IMR-90 (cell line): ENCODE data around the gene CDH13. TPM values are rescaled to one million over a fixed set of nuclear protein-coding genes. Genes with fewer than 3 reads are reported as not detected.

Source experiments
- ATAC-seq: fragments of 200-7000 bp; cut with Tn5 transposase; 2 replicates; pipeline ENCODE4 v1.9.1; 2020; ENCODE audit warnings: low read depth, mild to moderate bottlenecking, moderate library complexity
- BruUV-seq: library from RNA; stranded (reverse); fragments of 400-500 nt; replicated peaks from 2 replicates; lab custom pipeline; 2021; lab: Mats Ljungman, UMichigan
- CTCF ChIA-PET: fragments of 300-600 bp; formaldehyde crosslinking; extraction: SDS; loops from one replicate; lab custom pipeline; 2021; ENCODE audit warnings: antibody characterized with exemption; lab: Yijun Ruan, JAX
- POLR2A ChIA-PET: fragments of 300-600 bp; sonication (Branson Sonifier 250); formaldehyde crosslinking; loops from one replicate; lab custom pipeline; 2022; ENCODE audit warnings: antibody characterized with exemption; ENCODE audit not compliant: unreplicated experiment; lab: Charles Lee
- DNase-seq: peaks from one replicate; pipeline ENCODE4 v3.0.0; 2013
- H2AFZ ChIP-seq: replicated peaks from 2 replicates; pipeline ENCODE3; 2013; ENCODE audit warnings: low read length, mild to moderate bottlenecking; ENCODE audit not compliant: poor library complexity
- H2AK5ac ChIP-seq: 2 replicates; pipeline ENCODE4 v1.6.1; 2013; ENCODE audit warnings: low read depth, low read length, inconsistent platforms
- H2AK9ac ChIP-seq: replicated peaks from 2 replicates; pipeline ENCODE3; 2013; ENCODE audit warnings: mild to moderate bottlenecking, low read depth, low read length, moderate library complexity; ENCODE audit not compliant: poor library complexity
- H2BK120ac ChIP-seq: 2 replicates; pipeline ENCODE4 v1.6.1; 2013; ENCODE audit warnings: low read depth, low read length, inconsistent platforms
- H2BK15ac ChIP-seq: 3 replicates; pipeline ENCODE4 v1.6.1; 2013; ENCODE audit warnings: low read depth, low read length, inconsistent platforms
- H2BK20ac ChIP-seq: 2 replicates; pipeline ENCODE4 v1.6.1; 2013; ENCODE audit warnings: low read depth, mild to moderate bottlenecking, inconsistent platforms, low read length, moderate library complexity
- H2BK5ac ChIP-seq: 2 replicates; pipeline ENCODE4 v1.6.1; 2013; ENCODE audit warnings: mild to moderate bottlenecking, low read depth, low read length, inconsistent platforms; ENCODE audit not compliant: poor library complexity, severe bottlenecking
- H3K14ac ChIP-seq: replicated peaks from 2 replicates; pipeline ENCODE4 v1.6.1; 2013; ENCODE audit warnings: low read depth, low read length, inconsistent platforms
- H3K18ac ChIP-seq: 2 replicates; pipeline ENCODE4 v1.6.1; 2013; ENCODE audit warnings: low read depth, low read length, control low read depth
- H3K23ac ChIP-seq: 2 replicates; pipeline ENCODE4 v1.6.1; 2013; ENCODE audit warnings: low read depth, low read length, inconsistent platforms
- H3K27ac ChIP-seq: 2 replicates; pipeline ENCODE4 v1.5.1; 2013; ENCODE audit warnings: mild to moderate bottlenecking, control low read depth, low read length; ENCODE audit not compliant: insufficient read depth
- H3K27me3 ChIP-seq: 2 replicates; pipeline ENCODE4 v1.6.1; 2013; ENCODE audit warnings: low read length; ENCODE audit not compliant: control insufficient read depth, insufficient read depth
- H3K36me3 ChIP-seq: 2 replicates; pipeline ENCODE4 v1.6.1; 2013; ENCODE audit warnings: low read length, mixed read lengths; ENCODE audit not compliant: control insufficient read depth, insufficient read depth
- H3K4ac ChIP-seq: 2 replicates; pipeline ENCODE4 v1.6.1; 2013; ENCODE audit warnings: low read depth, low read length, inconsistent platforms
- H3K4me1 ChIP-seq: 2 replicates; pipeline ENCODE4 v1.6.1; 2013; ENCODE audit warnings: low read length, mixed read lengths; ENCODE audit not compliant: control insufficient read depth, insufficient read depth
- H3K4me2 ChIP-seq: 2 replicates; pipeline ENCODE4 v1.6.1; 2013; ENCODE audit warnings: low read depth, mild to moderate bottlenecking, control low read depth, low read length, moderate library complexity
- H3K4me3 ChIP-seq: 2 replicates; pipeline ENCODE4 v1.5.1; 2013; ENCODE audit warnings: low read depth, mild to moderate bottlenecking, control low read depth, low read length, moderate library complexity; ENCODE audit not compliant: insufficient read depth
- H3K56ac ChIP-seq: 2 replicates; pipeline ENCODE4 v1.6.1; 2013; ENCODE audit warnings: low read length, inconsistent platforms; ENCODE audit not compliant: insufficient read depth; ENCODE audit errors: extremely low read depth
- H3K79me1 ChIP-seq, 2 experiments: 2 replicates each; pipeline ENCODE4 v1.6.1; 2013; ENCODE audit warnings: low read length in 2 of 2, inconsistent platforms in 1 of 2, low read depth in 1 of 2
- H3K9ac ChIP-seq: 2 replicates; pipeline ENCODE4 v1.6.1; 2013; ENCODE audit warnings: low read depth, low read length, control low read depth
- H3K9me1 ChIP-seq: 2 replicates; pipeline ENCODE4 v1.6.1; 2013; ENCODE audit warnings: low read length, inconsistent platforms; ENCODE audit not compliant: insufficient read depth
- H3K9me3 ChIP-seq: 2 replicates; pipeline ENCODE4 v1.6.1; 2013; ENCODE audit warnings: low read length; ENCODE audit not compliant: control insufficient read depth, insufficient read depth
- H4K20me1 ChIP-seq: 2 replicates; pipeline ENCODE4 v1.6.1; 2013; ENCODE audit warnings: low read length, inconsistent platforms; ENCODE audit not compliant: insufficient read depth
- H4K5ac ChIP-seq: 2 replicates; pipeline ENCODE4 v1.6.1; 2013; ENCODE audit warnings: mild to moderate bottlenecking, low read depth, low read length, control low read depth
- H4K8ac ChIP-seq, 2 experiments: 2 replicates each; pipeline ENCODE4 v1.6.1; 2013; ENCODE audit warnings: low read depth in 2 of 2, low read length in 2 of 2, control low read depth in 1 of 2, inconsistent platforms in 1 of 2
- H4K91ac ChIP-seq: 2 replicates; pipeline ENCODE4 v1.6.1; 2013; ENCODE audit warnings: low read depth, low read length, inconsistent platforms; ENCODE audit not compliant: insufficient read depth
- BHLHE40 ChIP-seq: fragments of 150-350 bp; IDR thresholded peaks from 2 replicates; pipeline ENCODE4 v1.6.1; 2016; ENCODE audit warnings: mild to moderate bottlenecking, low read depth, low read length
- CEBPB ChIP-seq: IDR thresholded peaks from 2 replicates; pipeline ENCODE4 v1.6.1; 2012; ENCODE audit warnings: low read depth, low read length, improper control_type of control experiment
- CHD1 ChIP-seq: IDR thresholded peaks from 2 replicates; pipeline ENCODE4 v1.6.1; 2012; ENCODE audit warnings: low read depth, low read length, improper control_type of control experiment
- CTCF ChIP-seq: conservative IDR thresholded peaks from 2 replicates; pipeline ENCODE4 v1.5.1; 2012; ENCODE audit warnings: mild to moderate bottlenecking, low read depth, low read length, improper control_type of control experiment
- ELK1 ChIP-seq: fragments of 150-350 bp; IDR thresholded peaks from 2 replicates; pipeline ENCODE4 v1.6.1; 2016; ENCODE audit warnings: low read depth, mild to moderate bottlenecking, low read length, moderate library complexity, borderline replicate concordance
- FOS ChIP-seq: fragments of 150-350 bp; IDR thresholded peaks from 2 replicates; pipeline ENCODE4 v1.6.1; 2016; ENCODE audit warnings: low read depth, low read length
- MAFK ChIP-seq: IDR thresholded peaks from 2 replicates; pipeline ENCODE4 v1.6.1; 2012; ENCODE audit warnings: low read depth, low read length, improper control_type of control experiment
- MAZ ChIP-seq: IDR thresholded peaks from 2 replicates; pipeline ENCODE4 v1.6.1; 2012; ENCODE audit warnings: low read depth, mild to moderate bottlenecking, low read length, improper control_type of control experiment, moderate library complexity, borderline replicate concordance
- MXI1 ChIP-seq: IDR thresholded peaks from 2 replicates; pipeline ENCODE4 v1.6.1; 2012; ENCODE audit warnings: low read depth, mild to moderate bottlenecking, low read length, moderate library complexity, borderline replicate concordance
- NFE2L2 ChIP-seq: fragments of 150-350 bp; IDR thresholded peaks from 2 replicates; pipeline ENCODE4 v1.6.1; 2016; ENCODE audit warnings: low read depth, mild to moderate bottlenecking, low read length
- POLR2A ChIP-seq: IDR thresholded peaks from 2 replicates; pipeline ENCODE4 v1.6.1; 2012; ENCODE audit warnings: mild to moderate bottlenecking, low read depth, low read length
- RAD21 ChIP-seq: IDR thresholded peaks from 2 replicates; pipeline ENCODE4 v1.6.1; 2012; ENCODE audit warnings: low read length, improper control_type of control experiment
- RCOR1 ChIP-seq: IDR thresholded peaks from 2 replicates; pipeline ENCODE4 v1.6.1; 2012; ENCODE audit warnings: mild to moderate bottlenecking, low read length, improper control_type of control experiment; ENCODE audit not compliant: insufficient replicate concordance
- RFX5 ChIP-seq: IDR thresholded peaks from 2 replicates; pipeline ENCODE4 v1.8.0; 2012; ENCODE audit warnings: low read depth, mild to moderate bottlenecking, low read length, moderate library complexity
- SMC3 ChIP-seq: fragments of 150-350 bp; IDR thresholded peaks from 2 replicates; pipeline ENCODE4 v1.6.1; 2016; ENCODE audit warnings: low read depth, mild to moderate bottlenecking, antibody characterized with exemption, low read length, moderate library complexity
- USF2 ChIP-seq: fragments of 150-350 bp; IDR thresholded peaks from 2 replicates; pipeline ENCODE4 v1.6.1; 2017; ENCODE audit warnings: mild to moderate bottlenecking, antibody characterized with exemption, low read length, low read depth
- WGBS, 2 experiments: methylation state at CpG; one replicate each; pipeline versions ENCODE4 v1.1.5 to v1.1.7; 2013; ENCODE audit warnings: missing lambda C conversion rate in 2 of 2; ENCODE audit not compliant: insufficient read length in 1 of 2; ENCODE audit errors: extremely low coverage in 2 of 2; 5-methylcytosine and 5-hydroxymethylcytosine counted together
- dilution Hi-C: fragments of 300-500 bp; cut with HindIII; formaldehyde crosslinking; loops from one replicate; pipeline ENCODE4 v1.14.3; 2018; ENCODE audit warnings: low sequenced_read_pairs; ENCODE audit not compliant: unreplicated experiment
- in situ Hi-C: fragments of 300-500 bp; cut with MboI; formaldehyde crosslinking; loops from 3 replicates; pipeline ENCODE4 v1.14.3; 2019; ENCODE audit warnings: low sequenced_read_pairs, inconsistent platforms, mixed read lengths
- intact Hi-C: fragments of 100-400 bp; cut with micrococcal nuclease; formaldehyde crosslinking; loops from 2 replicates; pipeline ENCODE4 v1.10.0; 2022
- polyA plus RNA-seq, 3 experiments: library from polyadenylated mRNA; depleted of rRNA; stranded (reverse); fragments of >200 nt; gene quantifications; 2 replicates each; pipeline ENCODE4 v1.2.3, GENCODE V29; 2012; ENCODE audit warnings: low replicate concordance in 1 of 3
- total RNA-seq: library from RNA; depleted of rRNA; stranded (reverse); fragments of >200 nt; gene quantifications from 2 replicates; pipeline ENCODE4 v1.2.3, GENCODE V29; 2012

The CDH13 gene
- total and polyA plus RNA-seq, 2 of the 4 experiments (the other 2 are of a cell fraction): 61.6 to 74.7 TPM

GRCh38 chr16:82639263-82639662, 12.5 kb downstream of the CDH13 start:
- intact Hi-C loops: loop anchor here (2.0 to 10.0 kb wide), 3 partner anchors 356 to 496 kb away; no protein-coding TSS in a partner anchor
- CTCF ChIA-PET: interaction anchor here (0.6 to 1.6 kb wide), 5 partner anchors 19 to 736 kb away, joined by 3 to 6 read pairs (median 3); no protein-coding TSS in a partner anchor
- peaks cover 16% of the 10 kb centered on the region for H3K4me1 ChIP-seq

More at GRCh38 chr16:82639263-82639662, 12.5 kb downstream of the CDH13 start:
- 20% methylated on average over 1 of the region's 3 CpGs; no CpG with 5 or more reads in 1 of the 2 experiments for WGBS, 2 experiments
- Histone ChIP-seq H3K23ac (peak overlapping the region; percentile 57), H4K20me1 (no peaks in the 10 kb centered on the region), H3K56ac (no peak overlapping the region; the same call in 1 of the 2 replicates), H2BK120ac (peak overlapping the region; percentile 98), H3K9ac (no peak overlapping the region), H3K79me1 (peaks cover 40 to 92% of the 10 kb centered on the region in 2 experiments), H3K36me3 (no peaks in the 10 kb centered on the region), H2AK9ac (peak overlapping the region; percentile 34), H3K27ac (peak overlapping the region; percentile 39), H3K4ac (peak overlapping the region; percentile 94), H4K5ac (no peak overlapping the region), H4K8ac (peak overlapping the region; percentile 92 to 94), H3K9me1 (peaks cover 33% of the 10 kb centered on the region), H2AK5ac (peak overlapping the region; percentile 97), H2BK20ac (peak overlapping the region; percentile 92), H4K91ac (peak overlapping the region; percentile 87), H3K14ac (peak overlapping the region; percentile 96), H2BK5ac (peak overlapping the region; percentile 54), H3K27me3 (no peaks in the 10 kb centered on the region), H3K4me3 (no peak overlapping the region), H2AFZ (no peak overlapping the region), H3K9me3 (no peaks in the 10 kb centered on the region), H3K18ac (no peak overlapping the region), H2BK15ac (peak overlapping the region; percentile 63; the same call in 2 of the 3 replicates), H3K4me2 (no peak overlapping the region)
- no peak for DNase-seq
- ATAC-seq: no peak
- TF ChIP-seq MXI1 (no peak), RFX5 (no peak), CEBPB (no peak), ELK1 (no peak), RCOR1 (no peak), FOS (no peak), BHLHE40 (no peak), POLR2A (no peak), USF2 (no peak), CTCF (no peak), MAZ (no peak), NFE2L2 (no peak), RAD21 (no peak), MAFK (no peak), CHD1 (no peak), SMC3 (no peak)
- dilution Hi-C loops: no loop called here
- in situ Hi-C loops: no loop called here
- no TSS peak for BruUV-seq
- POLR2A ChIA-PET: no interaction called here
